ENCODE measurements around the gene KIF3C. TPM values are rescaled to one million over a fixed set of nuclear protein-coding genes. Genes with fewer than 3 reads are reported as not detected.
"Not testable (repeated sequence)": the region's sequence is repeated elsewhere in the genome, so short reads cannot be mapped to it uniquely, and the experiment has no call there.

KIF3C gene
- total RNA-seq (2014; rRNA removed; shearing (Covaris generic)), result 7.8 and 16.9 TPM in 2 replicates

- peak; percentile 86 for DNase-seq (ENCODE audit: low read depth)
Measured at GRCh38 chr2:25982273-25982967, at the start of gene KIF3C. Gene KIF3C (minus strand): TSS chr2:25982497. CDS start chr2:25981917, 580 bp downstream.

- not testable (repeated sequence) for DNase-seq (ENCODE audit: low read depth)
Measured at GRCh38 chr2:26028083-26028482, 45.8 kb upstream of the KIF3C start.

GRCh38 chr2:26025509-26025908, 43.2 kb upstream of the KIF3C start:
- DNase-seq (ENCODE audit: low read depth), result no peak

- DNase-seq (ENCODE audit: low read depth), result no peak
Measured at GRCh38 chr2:26024260-26024659, 42.0 kb upstream of the KIF3C start.

GRCh38 chr2:26020231-26020640, 37.9 kb upstream of the KIF3C start:
- no peak for DNase-seq (ENCODE audit: low read depth)

- peak; percentile 93 for DNase-seq (ENCODE audit: low read depth)
Measured at GRCh38 chr2:26018184-26019055, 36.1 kb upstream of the KIF3C start.

- DNase-seq (ENCODE audit: low read depth), result no peak
Measured at GRCh38 chr2:26017464-26018183, 35.3 kb upstream of the KIF3C start.

GRCh38 chr2:26016706-26017045, 34.4 kb upstream of the KIF3C start:
- DNase-seq (ENCODE audit: low read depth), result not testable (repeated sequence)

- no peak for DNase-seq (ENCODE audit: low read depth)
Measured at GRCh38 chr2:26016012-26016705, 33.9 kb upstream of the KIF3C start.

- no peak for DNase-seq (ENCODE audit: low read depth)
Measured at GRCh38 chr2:26013668-26014067, 31.4 kb upstream of the KIF3C start.

- DNase-seq (ENCODE audit: low read depth), result peak; percentile 71
Measured at GRCh38 chr2:26011990-26012856, 29.9 kb upstream of the KIF3C start.

- no peak for DNase-seq (ENCODE audit: low read depth)
Measured at GRCh38 chr2:26011609-26011989, 29.3 kb upstream of the KIF3C start.

GRCh38 chr2:26010943-26011342, 28.6 kb upstream of the KIF3C start:
- DNase-seq (ENCODE audit: low read depth), result no peak

GRCh38 chr2:26009567-26009963, 27.3 kb upstream of the KIF3C start:
- no peak for DNase-seq (ENCODE audit: low read depth)

- peak; percentile 58 for DNase-seq (ENCODE audit: low read depth)
Measured at GRCh38 chr2:26008851-26009566, 26.7 kb upstream of the KIF3C start.

GRCh38 chr2:26008095-26008494, 25.8 kb upstream of the KIF3C start:
- DNase-seq (ENCODE audit: low read depth), result no peak

- no peak for DNase-seq (ENCODE audit: low read depth)
Measured at GRCh38 chr2:26002632-26003310, 20.5 kb upstream of the KIF3C start.

GRCh38 chr2:26001743-26002351, 19.6 kb upstream of the KIF3C start:
- DNase-seq (ENCODE audit: low read depth), result peak; percentile 35

GRCh38 chr2:26000561-26001082, 18.3 kb upstream of the KIF3C start:
- peak; percentile 49 for DNase-seq (ENCODE audit: low read depth)
